Measurements from ENCODE around the gene LGALS3. TPM values are rescaled to one million over a fixed set of nuclear protein-coding genes. Genes with fewer than 3 reads are reported as not detected.
"Not testable (repeated sequence)": the region's sequence is repeated elsewhere in the genome, so short reads cannot be mapped to it uniquely, and the experiment has no call there.

The LGALS3 gene
- 17.1 to 19.4 TPM (median 19.2 TPM) in 3 replicates for total RNA-seq

GRCh38 chr14:55129086-55129427, at the start of gene LGALS3:
LGALS3 (plus strand) TSS chr14:55129252; CDS start chr14:55137374, 8,122 bp downstream.
- Mint-ChIP-seq H3K27ac (peak within 1 kb of the TSS; percentile 39), H3K36me3 (no peaks in the 10 kb centered on the region), H3K9me3 (no peaks in the 10 kb centered on the region), H3K4me3 (peak within 1 kb of the TSS; percentile 70), H3K27me3 (ENCODE audit: low read depth) (peaks cover 29% of the 10 kb centered on the region), H3K4me1 (peaks cover 17% of the 10 kb centered on the region)
- peak; percentile 34 to 64 for DNase-seq (ENCODE audit: low spot score in 2 of 2, unreplicated experiment in 2 of 2)
- TF ChIP-seq CTCF (IDR thresholded peaks at IDR 0.05; ENCODE audit: unreplicated experiment) = no peak

DNA sequence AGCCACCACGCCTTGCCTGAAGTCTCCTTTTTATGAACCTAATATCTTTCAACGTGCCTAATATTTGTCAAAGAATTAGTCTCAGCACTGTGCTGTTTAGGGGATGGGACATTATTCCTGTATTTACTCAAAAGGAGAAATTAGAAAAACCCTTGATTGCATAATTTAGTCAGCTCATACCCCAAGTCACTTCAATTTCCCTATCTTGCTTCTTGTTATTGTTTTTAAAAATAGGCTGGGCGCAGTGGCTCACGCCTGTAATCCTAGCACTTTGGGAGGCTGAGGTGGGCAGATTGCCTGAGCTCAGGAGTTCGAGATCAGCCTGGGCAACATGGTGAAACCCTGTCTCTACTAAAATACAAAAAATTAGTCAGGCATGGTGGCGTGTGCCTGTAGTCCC, 49.1 kb upstream of the LGALS3 start:
- not testable (repeated sequence) for H3K4me1 Mint-ChIP-seq; DNase-seq (ENCODE audit: low spot score in 2 of 2, unreplicated experiment in 2 of 2)

DNA sequence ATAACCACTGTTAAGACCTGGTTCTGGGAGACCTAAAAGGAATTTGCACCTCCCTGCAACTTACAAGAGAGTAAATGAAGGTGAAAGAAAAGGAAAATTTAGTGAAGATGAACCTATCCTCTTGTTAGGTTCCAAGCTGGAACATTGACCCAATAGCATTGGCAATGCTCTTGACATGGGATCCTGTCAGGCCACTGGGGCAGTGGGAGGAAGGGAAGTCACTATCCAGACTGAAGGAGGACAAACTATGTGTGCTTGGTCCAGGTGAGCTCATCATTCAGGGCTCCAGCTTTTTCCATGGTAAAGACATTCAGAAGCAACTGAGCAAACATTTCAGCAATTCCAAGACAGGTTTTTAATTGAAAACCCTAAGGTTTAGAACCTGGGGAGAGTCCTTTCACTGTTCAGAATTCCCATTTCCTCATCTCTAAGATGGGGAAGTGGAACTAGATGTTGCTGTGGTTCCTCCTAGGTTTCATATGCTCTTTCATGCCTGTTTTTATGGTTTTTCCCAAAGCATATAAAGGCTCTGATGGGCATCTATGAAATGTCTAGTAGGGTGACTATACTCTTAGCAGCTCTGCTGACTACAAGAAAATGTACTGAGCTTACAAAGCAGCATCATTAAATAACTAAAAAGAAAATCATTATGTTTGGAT, 44.5 kb upstream of the LGALS3 start:
- Mint-ChIP-seq H3K27ac (no peak overlapping the region), H3K4me1 (peaks cover 2% of the 10 kb centered on the region), H3K9me3 (no peaks in the 10 kb centered on the region), H3K4me3 (no peak overlapping the region), H3K27me3 (ENCODE audit: low read depth) (no peaks in the 10 kb centered on the region), H3K36me3 (no peaks in the 10 kb centered on the region)
- no peak for TF ChIP-seq CTCF (IDR thresholded peaks at IDR 0.05; ENCODE audit: unreplicated experiment)
- no peak for DNase-seq (ENCODE audit: low spot score in 2 of 2, unreplicated experiment in 2 of 2)

More for the DNA sequence above, 49.1 kb upstream of the LGALS3 start:
- H3K27ac Mint-ChIP-seq; H3K36me3 Mint-ChIP-seq; H3K4me3 Mint-ChIP-seq; H3K27me3 Mint-ChIP-seq (ENCODE audit: low read depth); H3K9me3 Mint-ChIP-seq: not testable (repeated sequence)

DNA sequence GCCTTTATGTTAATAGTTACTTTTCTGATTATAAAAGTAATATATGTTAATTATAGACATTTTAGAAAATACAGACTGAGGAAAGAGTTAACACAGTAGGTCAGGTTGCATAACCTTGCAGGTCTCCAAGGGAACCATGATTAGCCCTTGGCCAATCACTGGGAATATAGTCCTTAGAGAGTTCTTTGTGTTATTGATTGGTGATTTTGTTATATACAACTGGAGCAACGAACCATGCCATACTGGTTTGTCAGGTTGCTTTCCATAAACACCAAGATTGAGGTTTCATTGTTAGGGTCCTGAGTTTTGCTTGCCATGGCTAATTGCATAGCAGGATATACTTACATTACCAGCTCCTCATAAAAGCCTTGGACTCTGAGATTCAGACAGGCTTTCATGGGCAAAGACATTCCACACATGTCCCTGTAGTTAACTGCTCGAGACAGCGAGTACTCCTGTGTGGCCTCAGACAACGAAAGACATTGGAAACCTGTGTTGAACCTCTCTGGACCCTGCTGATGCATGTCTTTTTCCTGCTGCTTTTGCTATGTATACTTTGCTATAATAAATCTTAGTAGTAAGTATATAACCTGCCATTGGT, 43.9 kb upstream of the LGALS3 start:
- Mint-ChIP-seq H3K4me1 (peaks cover 5% of the 10 kb centered on the region), H3K36me3 (no peaks in the 10 kb centered on the region), H3K27ac (no peak overlapping the region), H3K27me3 (ENCODE audit: low read depth) (no peaks in the 10 kb centered on the region), H3K9me3 (no peaks in the 10 kb centered on the region), H3K4me3 (no peak overlapping the region)
- no peak for TF ChIP-seq CTCF (IDR thresholded peaks at IDR 0.05; ENCODE audit: unreplicated experiment)
- DNase-seq (ENCODE audit: low spot score in 2 of 2, unreplicated experiment in 2 of 2) = no peak

- DNase-seq (ENCODE audit: low spot score in 2 of 2, unreplicated experiment in 2 of 2) = no peak
- no peak overlapping the region for H3K27ac Mint-ChIP-seq
- no peaks in the 10 kb centered on the region for H3K9me3 Mint-ChIP-seq
- no peaks in the 10 kb centered on the region for H3K36me3 Mint-ChIP-seq
- H3K4me1 Mint-ChIP-seq = peaks cover 13% of the 10 kb centered on the region
- no peak overlapping the region for H3K4me3 Mint-ChIP-seq
- H3K27me3 Mint-ChIP-seq (ENCODE audit: low read depth) = no peaks in the 10 kb centered on the region
- no peak for TF ChIP-seq CTCF (IDR thresholded peaks at IDR 0.05; ENCODE audit: unreplicated experiment)
These were observed 42.1 kb upstream of the LGALS3 start for GRCh38 chr14:55086938-55087337.

GRCh38 chr14:55088356-55088755, 40.7 kb upstream of the LGALS3 start:
- H3K27ac Mint-ChIP-seq = no peak overlapping the region

More at GRCh38 chr14:55088356-55088755, 40.7 kb upstream of the LGALS3 start:
- Mint-ChIP-seq H3K4me1 (peaks cover 15% of the 10 kb centered on the region), H3K36me3 (no peaks in the 10 kb centered on the region), H3K4me3 (no peak overlapping the region), H3K27me3 (ENCODE audit: low read depth) (no peaks in the 10 kb centered on the region), H3K9me3 (no peaks in the 10 kb centered on the region)
- TF ChIP-seq CTCF (IDR thresholded peaks at IDR 0.05; ENCODE audit: unreplicated experiment) = no peak
- DNase-seq (ENCODE audit: low spot score in 2 of 2, unreplicated experiment in 2 of 2) = no peak
